ENCODE results near the gene SBF2.
"Not testable (repeated sequence)": the region's sequence is repeated elsewhere in the genome, so short reads cannot be mapped to it uniquely, and the experiment has no call there.

SBF2 gene

DNA sequence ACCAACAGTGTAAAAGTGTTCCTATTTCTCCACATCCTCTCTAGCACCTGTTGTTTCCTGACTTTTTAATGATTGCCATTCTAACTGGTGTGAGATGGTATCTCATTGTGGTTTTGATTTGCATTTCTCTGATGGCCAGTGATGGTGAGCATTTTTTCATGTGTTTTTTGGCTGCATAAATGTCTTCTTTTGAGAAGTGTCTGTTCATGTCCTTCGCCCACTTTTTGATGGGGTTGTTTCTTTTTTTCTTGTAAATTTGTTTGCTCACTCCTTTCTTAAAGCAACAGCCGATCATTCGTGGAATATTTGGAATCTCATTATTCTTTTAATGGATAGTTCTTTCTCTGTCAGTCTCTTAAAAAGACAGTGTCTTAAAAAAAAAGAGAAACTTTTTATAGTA, 550.5 kb downstream of the SBF2 start:
- H3K27me3 ChIP-seq (ENCODE audit: insufficient read depth, low read length, poor library complexity); H3K23ac ChIP-seq (ENCODE audit: low read length); H3K79me1 ChIP-seq (ENCODE audit: low read length); H2BK5ac ChIP-seq (ENCODE audit: low read length); H3K18ac ChIP-seq (ENCODE audit: low read length); H2BK120ac ChIP-seq (ENCODE audit: low read depth, low read length); H3K4me2 ChIP-seq (ENCODE audit: low read length); H3K9ac ChIP-seq (ENCODE audit: low read length); H2AK5ac ChIP-seq (ENCODE audit: low read length); H3K4me3 ChIP-seq (ENCODE audit: low read length); H3K4me1 ChIP-seq (ENCODE audit: control insufficient read depth, low read depth, low read length); H3K79me2 ChIP-seq (ENCODE audit: control insufficient read depth, insufficient read depth, low read length); H3K56ac ChIP-seq (ENCODE audit: low read length); DNase-seq; H3K36me3 ChIP-seq (ENCODE audit: control insufficient read depth, insufficient read depth, low read length); H2BK15ac ChIP-seq (replicated peaks; ENCODE audit: low read depth); H4K8ac ChIP-seq (ENCODE audit: low read depth, low read length); H4K5ac ChIP-seq (ENCODE audit: low read length); H3K27ac ChIP-seq (ENCODE audit: low read depth, low read length); H3K4ac ChIP-seq (ENCODE audit: low read depth, low read length): not testable (repeated sequence)
- no CpG with 5 or more reads among the region's 3 CpGs for WGBS (ENCODE audit: extremely low coverage, insufficient coverage, low lambda C conversion rate)

DNA sequence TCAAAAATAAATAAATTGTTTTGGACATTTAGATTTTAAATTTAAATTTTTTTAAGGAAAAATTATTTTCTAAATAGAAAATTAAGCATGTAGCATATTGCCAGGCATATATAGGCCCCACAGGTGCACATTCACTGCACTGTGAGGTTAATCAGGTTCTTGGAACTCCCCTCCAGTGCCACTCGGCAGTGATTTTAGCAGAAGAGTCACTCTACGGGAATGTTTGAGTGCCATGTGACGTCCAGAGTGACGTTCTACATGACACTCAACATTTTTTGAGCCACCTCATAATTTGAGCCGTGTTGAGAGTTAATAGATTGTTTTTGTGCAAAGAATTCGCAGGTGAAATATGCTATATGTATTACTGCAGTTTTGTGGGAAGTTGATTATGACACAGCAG, 552.8 kb downstream of the SBF2 start:
- H3K27me3 ChIP-seq (ENCODE audit: insufficient read depth, low read length, poor library complexity), result no peaks in the 10 kb centered on the region
- H2BK5ac ChIP-seq (ENCODE audit: low read length), result no peak overlapping the region
- H4K5ac ChIP-seq (ENCODE audit: low read length), result no peak overlapping the region
- H3K79me2 ChIP-seq (ENCODE audit: control insufficient read depth, insufficient read depth, low read length), result no peaks in the 10 kb centered on the region
- no peak overlapping the region for H3K27ac ChIP-seq (ENCODE audit: low read depth, low read length)
- no peaks in the 10 kb centered on the region for H3K79me1 ChIP-seq (ENCODE audit: low read length)
- no peak overlapping the region for H3K18ac ChIP-seq (ENCODE audit: low read length)
- no peak for DNase-seq
- no peak overlapping the region for H3K23ac ChIP-seq (ENCODE audit: low read length)
- peaks cover 9% of the 10 kb centered on the region for H3K36me3 ChIP-seq (ENCODE audit: control insufficient read depth, insufficient read depth, low read length)
- no peak overlapping the region for H2AK5ac ChIP-seq (ENCODE audit: low read length)
- H3K4me3 ChIP-seq (ENCODE audit: low read length), result no peak overlapping the region
- no peak overlapping the region for H3K4me2 ChIP-seq (ENCODE audit: low read length)
- H3K4ac ChIP-seq (ENCODE audit: low read depth, low read length), result no peak overlapping the region
- H3K56ac ChIP-seq (ENCODE audit: low read length), result no peak overlapping the region
- no CpG with 5 or more reads among the region's 6 CpGs for WGBS (ENCODE audit: extremely low coverage, insufficient coverage, low lambda C conversion rate)
- H2BK15ac ChIP-seq (replicated peaks; ENCODE audit: low read depth), result no peak overlapping the region
- no peak overlapping the region for H2BK120ac ChIP-seq (ENCODE audit: low read depth, low read length)
- no peaks in the 10 kb centered on the region for H3K4me1 ChIP-seq (ENCODE audit: control insufficient read depth, low read depth, low read length)
- no peak overlapping the region for H3K9ac ChIP-seq (ENCODE audit: low read length)
- H4K8ac ChIP-seq (ENCODE audit: low read depth, low read length), result no peak overlapping the region

GRCh38 chr11:9740202-9740883, 553.7 kb downstream of the SBF2 start:
- H3K9ac ChIP-seq (ENCODE audit: low read length), result no peak overlapping the region
- no peak overlapping the region for H3K4me3 ChIP-seq (ENCODE audit: low read length)
- H3K27me3 ChIP-seq (ENCODE audit: insufficient read depth, low read length, poor library complexity), result no peaks in the 10 kb centered on the region
- H3K4ac ChIP-seq (ENCODE audit: low read depth, low read length), result no peak overlapping the region
- no peak overlapping the region for H4K5ac ChIP-seq (ENCODE audit: low read length)
- no peak overlapping the region for H3K23ac ChIP-seq (ENCODE audit: low read length)
- H3K18ac ChIP-seq (ENCODE audit: low read length), result no peak overlapping the region
- no peak overlapping the region for H2BK15ac ChIP-seq (replicated peaks; ENCODE audit: low read depth)
- no peaks in the 10 kb centered on the region for H3K4me1 ChIP-seq (ENCODE audit: control insufficient read depth, low read depth, low read length)
- no peak overlapping the region for H2BK120ac ChIP-seq (ENCODE audit: low read depth, low read length)
- no peak overlapping the region for H2AK5ac ChIP-seq (ENCODE audit: low read length)
- H3K79me2 ChIP-seq (ENCODE audit: control insufficient read depth, insufficient read depth, low read length), result no peaks in the 10 kb centered on the region
- H3K4me2 ChIP-seq (ENCODE audit: low read length), result no peak overlapping the region
- peaks cover 9% of the 10 kb centered on the region for H3K36me3 ChIP-seq (ENCODE audit: control insufficient read depth, insufficient read depth, low read length)
- no peak overlapping the region for H4K8ac ChIP-seq (ENCODE audit: low read depth, low read length)
- no peak overlapping the region for H3K27ac ChIP-seq (ENCODE audit: low read depth, low read length)
- WGBS (ENCODE audit: extremely low coverage, insufficient coverage, low lambda C conversion rate), result no CpG with 5 or more reads among the region's 12 CpGs
- H3K56ac ChIP-seq (ENCODE audit: low read length), result no peak overlapping the region
- H3K79me1 ChIP-seq (ENCODE audit: low read length), result no peaks in the 10 kb centered on the region
- no peak overlapping the region for H2BK5ac ChIP-seq (ENCODE audit: low read length)
- DNase-seq, result no peak

DNA sequence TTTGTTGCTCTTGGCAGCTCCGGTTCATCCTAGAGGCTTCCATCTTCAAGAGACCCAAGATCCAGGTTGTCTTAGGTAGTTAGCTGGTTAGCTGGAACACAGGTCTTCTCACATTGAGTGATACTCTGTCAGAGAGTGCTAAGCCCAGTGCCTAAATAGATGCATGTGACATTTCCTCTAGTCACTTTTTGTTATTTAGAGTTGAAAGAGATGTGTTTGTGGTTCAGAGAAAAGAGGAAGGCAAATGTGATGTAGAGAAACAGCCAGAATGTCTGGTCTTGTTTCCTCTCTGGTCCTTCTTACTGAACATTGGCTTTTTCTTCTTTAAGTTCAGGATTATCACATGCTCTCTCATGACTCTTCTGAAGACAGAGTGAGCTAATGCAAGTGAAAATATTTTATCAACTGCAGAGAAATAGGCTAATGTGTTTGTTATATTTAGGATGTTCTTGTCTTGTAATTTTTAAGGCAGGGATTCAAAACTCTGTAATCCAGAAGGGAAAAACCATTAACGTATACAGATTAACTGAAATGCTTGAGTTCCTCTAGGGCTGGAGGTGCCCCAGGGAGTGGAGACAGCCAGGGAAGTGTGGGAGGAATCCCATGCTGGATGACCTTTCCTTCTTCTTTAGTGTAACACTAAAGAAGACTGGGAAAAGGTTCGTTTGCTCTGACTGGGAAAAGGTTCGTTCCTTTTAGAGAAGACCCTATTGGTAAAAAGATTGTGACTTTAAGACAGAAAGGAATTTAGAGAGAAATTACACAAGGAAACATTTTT, 554.7 kb downstream of the SBF2 start:
- Histone ChIP-seq H2AK5ac (ENCODE audit: low read length) (no peak overlapping the region), H3K9ac (ENCODE audit: low read length) (no peak overlapping the region), H2BK5ac (ENCODE audit: low read length) (no peak overlapping the region), H3K4me1 (ENCODE audit: control insufficient read depth, low read depth, low read length) (no peaks in the 10 kb centered on the region), H3K79me2 (ENCODE audit: control insufficient read depth, insufficient read depth, low read length) (no peaks in the 10 kb centered on the region), H3K27ac (ENCODE audit: low read depth, low read length) (no peak overlapping the region), H2BK15ac (replicated peaks; ENCODE audit: low read depth) (no peak overlapping the region), H3K4ac (ENCODE audit: low read depth, low read length) (no peak overlapping the region), H3K18ac (ENCODE audit: low read length) (no peak overlapping the region), H3K36me3 (ENCODE audit: control insufficient read depth, insufficient read depth, low read length) (peaks cover 9% of the 10 kb centered on the region), H4K8ac (ENCODE audit: low read depth, low read length) (no peak overlapping the region), H2BK120ac (ENCODE audit: low read depth, low read length) (no peak overlapping the region), H3K4me3 (ENCODE audit: low read length) (no peak overlapping the region), H3K56ac (ENCODE audit: low read length) (no peak overlapping the region), H3K79me1 (ENCODE audit: low read length) (no peaks in the 10 kb centered on the region), H4K5ac (ENCODE audit: low read length) (no peak overlapping the region), H3K4me2 (ENCODE audit: low read length) (no peak overlapping the region), H3K23ac (ENCODE audit: low read length) (no peak overlapping the region), H3K27me3 (ENCODE audit: insufficient read depth, low read length, poor library complexity) (no peaks in the 10 kb centered on the region)
- WGBS (ENCODE audit: extremely low coverage, insufficient coverage, low lambda C conversion rate), result no CpG with 5 or more reads among the region's 4 CpGs
- no peak for DNase-seq

- no peak overlapping the region for H3K23ac ChIP-seq (ENCODE audit: low read length)
- H3K79me1 ChIP-seq (ENCODE audit: low read length), result no peaks in the 10 kb centered on the region
- H4K8ac ChIP-seq (ENCODE audit: low read depth, low read length), result no peak overlapping the region
- no peak overlapping the region for H3K18ac ChIP-seq (ENCODE audit: low read length)
- H2AK5ac ChIP-seq (ENCODE audit: low read length), result no peak overlapping the region
- WGBS (ENCODE audit: extremely low coverage, insufficient coverage, low lambda C conversion rate), result no CpG with 5 or more reads among the region's 1 CpG
- no peaks in the 10 kb centered on the region for H3K79me2 ChIP-seq (ENCODE audit: control insufficient read depth, insufficient read depth, low read length)
- H3K4me2 ChIP-seq (ENCODE audit: low read length), result no peak overlapping the region
- H3K4me1 ChIP-seq (ENCODE audit: control insufficient read depth, low read depth, low read length), result no peaks in the 10 kb centered on the region
- H3K4ac ChIP-seq (ENCODE audit: low read depth, low read length), result no peak overlapping the region
- no peak overlapping the region for H2BK15ac ChIP-seq (replicated peaks; ENCODE audit: low read depth)
- H3K36me3 ChIP-seq (ENCODE audit: control insufficient read depth, insufficient read depth, low read length), result peaks cover 9% of the 10 kb centered on the region
- H3K4me3 ChIP-seq (ENCODE audit: low read length), result no peak overlapping the region
- H3K9ac ChIP-seq (ENCODE audit: low read length), result no peak overlapping the region
- H3K27me3 ChIP-seq (ENCODE audit: insufficient read depth, low read length, poor library complexity), result no peaks in the 10 kb centered on the region
- H3K56ac ChIP-seq (ENCODE audit: low read length), result no peak overlapping the region
- no peak overlapping the region for H2BK5ac ChIP-seq (ENCODE audit: low read length)
- H4K5ac ChIP-seq (ENCODE audit: low read length), result no peak overlapping the region
- DNase-seq, result no peak
- no peak overlapping the region for H2BK120ac ChIP-seq (ENCODE audit: low read depth, low read length)
- no peak overlapping the region for H3K27ac ChIP-seq (ENCODE audit: low read depth, low read length)
Measured at GRCh38 chr11:9738707-9739106, 555.3 kb downstream of the SBF2 start.
